Kidney (tissue), 14 donors: ENCODE data around the gene RBBP9. TPM values are rescaled to one million over a fixed set of nuclear protein-coding genes. Genes with fewer than 3 reads are reported as not detected.

ENCODE experiments used
- DNase-seq, 5 donors: peaks; one replicate each; pipeline ENCODE4 v3.0.0-alpha.2; 2013 to 2020
- FAIRE-seq: peaks from 2 replicates; lab custom pipeline; 2012; peaks lifted over from hg19 to GRCh38; lab: Jason Lieb, UNC
- H3K27ac ChIP-seq, 2 donors: one replicate each; pipeline ENCODE4 v1.7.0; 2013; ENCODE audit warnings: low read depth in 2 of 2, low read length in 2 of 2, inconsistent platforms in 1 of 2
- H3K27me3 ChIP-seq: one replicate; pipeline ENCODE4 v1.7.1; 2013; ENCODE audit warnings: low read length, inconsistent platforms; ENCODE audit not compliant: control insufficient read depth, insufficient read depth
- H3K36me3 ChIP-seq, 3 donors: one replicate each; pipeline versions ENCODE4 v1.7.0 to v1.7.1; 2013; ENCODE audit warnings: low read length in 3 of 3, control low read depth in 1 of 3, inconsistent platforms in 1 of 3; ENCODE audit not compliant: insufficient read depth in 3 of 3, control insufficient read depth in 2 of 3
- H3K4me1 ChIP-seq, 3 donors: one replicate each; pipeline versions ENCODE4 v1.7.0 to v1.7.1; 2013; ENCODE audit warnings: low read length in 3 of 3, inconsistent platforms in 1 of 3, low read depth in 1 of 3; ENCODE audit not compliant: control insufficient read depth in 2 of 3, insufficient read depth in 2 of 3
- H3K4me3 ChIP-seq, 3 donors: one replicate each; pipeline versions ENCODE4 v1.7.0 to v1.8.1; 2013; ENCODE audit warnings: low read length in 3 of 3, control low read depth in 1 of 3, inconsistent platforms in 1 of 3
- H3K9ac ChIP-seq, 3 donors: one replicate each; pipeline versions ENCODE4 v1.7.0 to v1.7.1; 2013; ENCODE audit warnings: low read length in 3 of 3, control low read depth in 1 of 3, inconsistent platforms in 1 of 3
- H3K9me3 ChIP-seq, 3 donors: one replicate each; pipeline versions ENCODE4 v1.7.0 to v1.7.1; 2013; ENCODE audit warnings: low read length in 3 of 3, control low read depth in 1 of 3, inconsistent platforms in 1 of 3; ENCODE audit not compliant: control insufficient read depth in 2 of 3, insufficient read depth in 1 of 3
- CTCF ChIP-seq: IDR thresholded peaks from 3 replicates; pipeline ENCODE4 v1.5.1; 2012; ENCODE audit warnings: mild to moderate bottlenecking, moderate library complexity, borderline replicate concordance; ENCODE audit not compliant: insufficient read depth; ENCODE audit errors: extremely low read depth
- intact Hi-C: fragments of 100-400 bp; cut with DNase I; formaldehyde crosslinking; loops from one replicate; pipeline ENCODE4 v1.11.1; 2022
- polyA plus RNA-seq: library from polyadenylated mRNA; stranded (reverse); fragments of 350-450 nt; fragmentation: Illumina TruSeq; extraction: RNeasy Lipid Tissue Mini Kit (QIAGEN cat#74804); gene quantifications from one replicate; pipeline ENCODE4 v1.2.3, GENCODE V29; 2014; ENCODE audit warnings: low read depth, low replicate concordance; ENCODE audit not compliant: insufficient read depth
- total RNA-seq: library from RNA; stranded (reverse); fragmentation: NEBNext Ultra II Directional; extraction: Animal tissue kit (Norgen Biotek cat#: 25700); gene quantifications from one replicate; pipeline ENCODE4 v1.2.1, GENCODE V29; 2021
- donor health status: control.
- donor health status: control.
- donor health status: control.
- donor health status: control.
- donor health status: control.
- donor health status: DM: yes; HTN: yes; CAD: no.
- donor health status: Normal renal cell carcinoma (clear cell type).

RBBP9 gene
- total and polyA plus RNA-seq, 2 donors from 2014 or later = 15.2 to 16.9 TPM

GRCh38 chr20:18466574-18466893 is 30.5 kb downstream of the RBBP9 start:
- intact Hi-C loops = no loop called here
- no peak for DNase-seq

GRCh38 chr20:18465536-18466200 is 31.4 kb downstream of the RBBP9 start:
- no peak for TF ChIP-seq CTCF
- Histone ChIP-seq H3K9me3 (no peaks in the 10 kb centered on the region), H3K4me3 (peak overlapping the region; percentile 86 to 99 (median 93)), H3K9ac (peak overlapping the region in 1 of 3 donors; percentile 62), H3K27ac (no peak overlapping the region), H3K27me3 (no peaks in the 10 kb centered on the region), H3K36me3 (peaks cover 0 to 3% (median 0%) of the 10 kb centered on the region in 3 donors), H3K4me1 (peaks cover 0 to 11% (median 0%) of the 10 kb centered on the region in 3 donors)
- intact Hi-C loops = no loop called here
- FAIRE-seq (no peak), DNase-seq (peak in 2 of 5 donors; percentile 19 to 34)

More at GRCh38 chr20:18466574-18466893, 30.5 kb downstream of the RBBP9 start:
- no peak for FAIRE-seq
- Histone ChIP-seq H3K36me3 (peaks cover 0 to 5% (median 3%) of the 10 kb centered on the region in 3 donors), H3K9ac (peak overlapping the region in 2 of 3 donors; percentile 54 to 62), H3K27ac (no peak overlapping the region), H3K27me3 (no peaks in the 10 kb centered on the region), H3K9me3 (no peaks in the 10 kb centered on the region), H3K4me1 (peaks cover 0 to 11% (median 0%) of the 10 kb centered on the region in 3 donors), H3K4me3 (peak overlapping the region; percentile 86 to 99 (median 93))
- TF ChIP-seq CTCF = no peak

GRCh38 chr20:18456600-18456999 is 40.4 kb downstream of the RBBP9 start:
- TF ChIP-seq CTCF = no peak
- no peak for DNase-seq
- no peak overlapping the region for H3K27ac ChIP-seq
- no peaks in the 10 kb centered on the region for H3K27me3 ChIP-seq
- no peaks in the 10 kb centered on the region for H3K36me3 ChIP-seq
- H3K4me3 ChIP-seq = no peak overlapping the region
- H3K9ac ChIP-seq = no peak overlapping the region
- intact Hi-C loops = no loop called here
- peaks cover 0 to 5% (median 0%) of the 10 kb centered on the region in 3 donors for H3K9me3 ChIP-seq
- no peaks in the 10 kb centered on the region for H3K4me1 ChIP-seq
- no peak for FAIRE-seq
